HepG2 (cell line): ENCODE results near the gene KCNAB1.

Source experiments
- EED ChIP-seq: sonication (generic); formaldehyde crosslinking; IDR thresholded peaks from 2 replicates; pipeline ENCODE4 v1.5.0; 2020; ENCODE audit warnings: mild to moderate bottlenecking, missing genetic modification reagents
- IRF2 ChIP-seq: IDR thresholded peaks from 2 replicates; pipeline ENCODE4 v1.6.1; 2018; ENCODE audit warnings: missing genetic modification reagents, missing compliant biosample characterization
- KDM5A ChIP-seq: fragments of 200-600 bp; sonication (generic); IDR thresholded peaks from 2 replicates; pipeline ENCODE4 v1.7.0; 2018; ENCODE audit warnings: antibody characterized with exemption, mild to moderate bottlenecking, low read length, borderline replicate concordance
- NFRKB ChIP-seq: fragments of 450-650 bp; IDR thresholded peaks from 2 replicates; pipeline ENCODE4 v1.6.1; 2017
- POGK ChIP-seq: sonication (generic); formaldehyde crosslinking; conservative IDR thresholded peaks from 2 replicates; pipeline ENCODE4 v1.8.0; 2022; ENCODE audit warnings: mild to moderate bottlenecking, moderate library complexity, missing genetic modification reagents
- SKI ChIP-seq: fragments of 450-650 bp; IDR thresholded peaks from one replicate; pipeline ENCODE4 v1.6.1; 2018; ENCODE audit warnings: mild to moderate bottlenecking; ENCODE audit not compliant: partially characterized antibody
- SMAD1 ChIP-seq: sonication (generic); formaldehyde crosslinking; IDR thresholded peaks from 2 replicates; pipeline ENCODE4 v1.4.0; 2020; ENCODE audit warnings: missing genetic modification reagents, low read depth, mild to moderate bottlenecking, borderline replicate concordance
- ZNF136 ChIP-seq: sonication (generic); formaldehyde crosslinking; IDR thresholded peaks from 2 replicates; pipeline ENCODE4 v1.8.1; 2022; ENCODE audit warnings: low read depth, mild to moderate bottlenecking, moderate library complexity, missing genetic modification reagents
- ZNF468 ChIP-seq: sonication (generic); formaldehyde crosslinking; IDR thresholded peaks from 2 replicates; pipeline ENCODE4 v1.8.0; 2022; ENCODE audit warnings: mild to moderate bottlenecking, moderate library complexity, missing genetic modification reagents
- ZNF557 ChIP-seq: sonication (generic); formaldehyde crosslinking; IDR thresholded peaks from 2 replicates; pipeline ENCODE4 v1.4.0; 2020; ENCODE audit warnings: missing genetic modification reagents
- ZSCAN22 ChIP-seq: sonication (generic); formaldehyde crosslinking; IDR thresholded peaks from 2 replicates; pipeline ENCODE4 v1.4.0; 2020; ENCODE audit warnings: mild to moderate bottlenecking, missing genetic modification reagents
- TF ChIP-seq, protein P1 (sequence below): sonication (generic); formaldehyde crosslinking; IDR thresholded peaks from 2 replicates; pipeline ENCODE4 v1.5.1; 2020; ENCODE audit warnings: mild to moderate bottlenecking, missing genetic modification reagents
- TF ChIP-seq, protein P2 (sequence below): sonication (generic); formaldehyde crosslinking; IDR thresholded peaks from 2 replicates; pipeline ENCODE4 v1.4.0; 2020; ENCODE audit warnings: missing genetic modification reagents

- TF ChIP-seq IRF2: no peak
- no peak for TF ChIP-seq NFRKB
- no peak for TF ChIP-seq SKI
- TF ChIP-seq, protein P1, sequence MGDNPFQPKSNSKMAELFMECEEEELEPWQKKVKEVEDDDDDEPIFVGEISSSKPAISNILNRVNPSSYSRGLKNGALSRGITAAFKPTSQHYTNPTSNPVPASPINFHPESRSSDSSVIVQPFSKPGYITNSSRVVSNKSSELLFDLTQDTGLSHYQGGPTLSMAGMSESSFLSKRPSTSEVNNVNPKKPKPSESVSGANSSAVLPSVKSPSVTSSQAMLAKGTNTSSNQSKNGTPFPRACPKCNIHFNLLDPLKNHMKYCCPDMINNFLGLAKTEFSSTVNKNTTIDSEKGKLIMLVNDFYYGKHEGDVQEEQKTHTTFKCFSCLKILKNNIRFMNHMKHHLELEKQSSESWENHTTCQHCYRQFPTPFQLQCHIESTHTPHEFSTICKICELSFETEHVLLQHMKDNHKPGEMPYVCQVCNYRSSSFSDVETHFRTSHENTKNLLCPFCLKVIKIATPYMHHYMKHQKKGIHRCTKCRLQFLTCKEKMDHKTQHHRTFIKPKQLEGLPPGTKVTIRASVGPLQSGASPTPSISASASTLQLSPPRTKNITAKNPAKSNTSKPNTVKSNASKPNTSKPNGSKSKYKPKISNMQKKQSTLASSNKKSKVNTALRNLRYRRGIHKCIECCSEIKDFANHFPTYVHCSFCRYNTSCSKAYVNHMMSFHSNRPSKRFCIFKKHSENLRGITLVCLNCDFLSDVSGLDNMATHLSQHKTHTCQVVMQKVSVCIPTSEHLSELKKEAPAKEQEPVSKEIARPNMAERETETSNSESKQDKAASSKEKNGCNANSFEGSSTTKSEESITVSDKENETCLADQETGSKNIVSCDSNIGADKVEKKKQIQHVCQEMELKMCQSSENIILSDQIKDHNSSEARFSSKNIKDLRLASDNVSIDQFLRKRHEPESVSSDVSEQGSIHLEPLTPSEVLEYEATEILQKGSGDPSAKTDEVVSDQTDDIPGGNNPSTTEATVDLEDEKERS (CRISPR knock-in tag): no peak
- no peak for TF ChIP-seq ZNF468
- TF ChIP-seq ZNF136 (CRISPR knock-in tag): no peak
- TF ChIP-seq, protein P2, sequence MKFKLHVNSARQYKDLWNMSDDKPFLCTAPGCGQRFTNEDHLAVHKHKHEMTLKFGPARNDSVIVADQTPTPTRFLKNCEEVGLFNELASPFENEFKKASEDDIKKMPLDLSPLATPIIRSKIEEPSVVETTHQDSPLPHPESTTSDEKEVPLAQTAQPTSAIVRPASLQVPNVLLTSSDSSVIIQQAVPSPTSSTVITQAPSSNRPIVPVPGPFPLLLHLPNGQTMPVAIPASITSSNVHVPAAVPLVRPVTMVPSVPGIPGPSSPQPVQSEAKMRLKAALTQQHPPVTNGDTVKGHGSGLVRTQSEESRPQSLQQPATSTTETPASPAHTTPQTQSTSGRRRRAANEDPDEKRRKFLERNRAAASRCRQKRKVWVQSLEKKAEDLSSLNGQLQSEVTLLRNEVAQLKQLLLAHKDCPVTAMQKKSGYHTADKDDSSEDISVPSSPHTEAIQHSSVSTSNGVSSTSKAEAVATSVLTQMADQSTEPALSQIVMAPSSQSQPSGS: no peak
- TF ChIP-seq POGK: no peak
- no peak for TF ChIP-seq ZNF557
- no peak for TF ChIP-seq KDM5A
- TF ChIP-seq ZSCAN22 (CRISPR knock-in tag): no peak
- TF ChIP-seq EED: no peak
- TF ChIP-seq SMAD1 (CRISPR knock-in tag): no peak
These were observed 120.3 kb downstream of the KCNAB1 start for GRCh38 chr3:156240642-156241041.
